Lower lobe of right lung (tissue), 2 donors: ENCODE results near the gene ASGR1. TPM values are rescaled to one million over a fixed set of nuclear protein-coding genes. Genes with fewer than 3 reads are reported as not detected.

Experiments used
- ATAC-seq, 2 donors: fragments of 200-7000 bp; cut with Tn5 transposase; one replicate each; pipeline ENCODE4 v1.9.1; 2020 to 2022; ENCODE audit warnings: mild to moderate bottlenecking in 2 of 2, moderate library complexity in 2 of 2
- DNase-seq: peaks from one replicate; pipeline ENCODE4 v3.0.0-alpha.2; 2020
- H3K27ac ChIP-seq: fragments of 200-600 bp; one replicate; pipeline ENCODE4 v1.8.0; 2022
- H3K27me3 ChIP-seq: fragments of 200-600 bp; one replicate; pipeline ENCODE4 v1.8.0; 2022; ENCODE audit warnings: low read depth
- H3K36me3 ChIP-seq: fragments of 200-600 bp; one replicate; pipeline ENCODE4 v1.8.0; 2022; ENCODE audit warnings: mild to moderate bottlenecking
- H3K4me1 ChIP-seq: fragments of 200-600 bp; one replicate; pipeline ENCODE4 v1.8.0; 2022
- H3K4me3 ChIP-seq: fragments of 200-600 bp; one replicate; pipeline ENCODE4 v1.8.0; 2022; ENCODE audit warnings: mild to moderate bottlenecking
- H3K9me3 ChIP-seq: fragments of 200-600 bp; one replicate; pipeline ENCODE4 v1.8.0; 2022
- intact Hi-C: fragments of 100-400 bp; cut with DNase I; formaldehyde crosslinking; loops from one replicate; pipeline ENCODE4 v1.11.0; 2022
- total RNA-seq: library from RNA; stranded (reverse); fragmentation: NEBNext Ultra II Directional; extraction: Animal tissue kit (Norgen Biotek cat#: 25700); gene quantifications from one replicate; pipeline ENCODE4 v1.2.1, GENCODE V29; 2021
- TF ChIP-seq, protein P1 (sequence below): fragments of 200-600 bp; IDR thresholded peaks from one replicate; pipeline ENCODE4 v1.8.0; 2022; ENCODE audit warnings: antibody characterized with exemption, mild to moderate bottlenecking
- donor health status: DM: no; HTN: yes; CAD: no; lungs with severe emphysema.

The ASGR1 gene
- total RNA-seq, 1 donor from 2014 or later, result 5.1 TPM

DNA sequence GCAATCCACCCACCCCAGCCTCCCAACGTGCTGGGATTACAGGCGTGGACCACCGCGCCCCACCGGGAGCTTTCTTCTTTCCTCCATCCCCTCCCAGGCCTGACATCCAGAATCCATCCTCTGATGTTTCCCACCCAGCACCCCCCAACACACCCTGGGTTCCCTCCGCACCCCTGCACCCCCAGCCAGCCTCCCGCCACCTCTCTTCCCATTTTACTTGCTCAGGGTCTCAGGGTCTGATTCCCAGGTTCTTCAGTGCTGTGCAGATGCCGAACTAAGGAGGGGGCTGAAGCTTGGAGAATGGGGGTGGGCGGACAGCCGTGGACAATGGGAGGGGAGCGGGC lies 225 bp downstream of the ASGR1 start:
- Histone ChIP-seq H3K27ac (no peak overlapping the region), H3K4me1 (peaks cover 22% of the 10 kb centered on the region), H3K36me3 (no peaks in the 10 kb centered on the region), H3K4me3 (no peak overlapping the region), H3K27me3 (peaks cover 14% of the 10 kb centered on the region), H3K9me3 (no peaks in the 10 kb centered on the region)
- DNase-seq (no peak), ATAC-seq (no peak)
- intact Hi-C loops, result no loop called here
- TF ChIP-seq, protein P1, sequence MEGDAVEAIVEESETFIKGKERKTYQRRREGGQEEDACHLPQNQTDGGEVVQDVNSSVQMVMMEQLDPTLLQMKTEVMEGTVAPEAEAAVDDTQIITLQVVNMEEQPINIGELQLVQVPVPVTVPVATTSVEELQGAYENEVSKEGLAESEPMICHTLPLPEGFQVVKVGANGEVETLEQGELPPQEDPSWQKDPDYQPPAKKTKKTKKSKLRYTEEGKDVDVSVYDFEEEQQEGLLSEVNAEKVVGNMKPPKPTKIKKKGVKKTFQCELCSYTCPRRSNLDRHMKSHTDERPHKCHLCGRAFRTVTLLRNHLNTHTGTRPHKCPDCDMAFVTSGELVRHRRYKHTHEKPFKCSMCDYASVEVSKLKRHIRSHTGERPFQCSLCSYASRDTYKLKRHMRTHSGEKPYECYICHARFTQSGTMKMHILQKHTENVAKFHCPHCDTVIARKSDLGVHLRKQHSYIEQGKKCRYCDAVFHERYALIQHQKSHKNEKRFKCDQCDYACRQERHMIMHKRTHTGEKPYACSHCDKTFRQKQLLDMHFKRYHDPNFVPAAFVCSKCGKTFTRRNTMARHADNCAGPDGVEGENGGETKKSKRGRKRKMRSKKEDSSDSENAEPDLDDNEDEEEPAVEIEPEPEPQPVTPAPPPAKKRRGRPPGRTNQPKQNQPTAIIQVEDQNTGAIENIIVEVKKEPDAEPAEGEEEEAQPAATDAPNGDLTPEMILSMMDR, result no peak

DNA sequence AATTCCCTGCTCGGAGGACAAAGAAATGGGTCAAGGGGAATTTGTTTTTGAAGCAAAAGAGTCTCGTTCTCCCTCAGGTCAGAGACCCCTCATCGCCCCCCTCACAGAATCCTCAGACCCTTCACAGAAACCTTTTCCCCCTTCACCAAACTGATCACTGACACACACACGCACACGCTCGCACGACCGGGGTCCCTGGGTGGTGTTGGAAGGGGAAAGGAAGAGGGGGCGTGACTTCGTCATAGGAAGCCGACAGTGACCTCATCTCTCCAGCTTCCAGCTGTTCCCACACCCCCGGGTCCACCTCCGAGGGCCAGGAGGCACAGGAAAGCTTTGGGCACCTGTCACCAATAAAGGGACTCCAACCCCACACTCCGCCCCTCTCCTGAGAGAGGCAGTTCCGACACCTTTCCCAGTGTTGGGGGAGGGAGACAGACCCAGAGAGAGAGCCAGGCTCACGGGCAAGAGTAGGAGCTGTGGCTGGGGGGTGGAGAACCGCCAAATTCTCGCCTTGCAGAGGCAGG lies 1.2 kb downstream of the ASGR1 start:
- no peak overlapping the region for H3K27ac ChIP-seq
- peaks cover 14% of the 10 kb centered on the region for H3K27me3 ChIP-seq
- TF ChIP-seq, protein P1, result no peak
- DNase-seq, result no peak
- intact Hi-C loops, result no loop called here
- H3K4me1 ChIP-seq, result peaks cover 27% of the 10 kb centered on the region
- peak; percentile 27 to 31 for ATAC-seq
- H3K36me3 ChIP-seq, result no peaks in the 10 kb centered on the region
- peak overlapping the region; percentile 50 for H3K4me3 ChIP-seq
- no peaks in the 10 kb centered on the region for H3K9me3 ChIP-seq

DNA sequence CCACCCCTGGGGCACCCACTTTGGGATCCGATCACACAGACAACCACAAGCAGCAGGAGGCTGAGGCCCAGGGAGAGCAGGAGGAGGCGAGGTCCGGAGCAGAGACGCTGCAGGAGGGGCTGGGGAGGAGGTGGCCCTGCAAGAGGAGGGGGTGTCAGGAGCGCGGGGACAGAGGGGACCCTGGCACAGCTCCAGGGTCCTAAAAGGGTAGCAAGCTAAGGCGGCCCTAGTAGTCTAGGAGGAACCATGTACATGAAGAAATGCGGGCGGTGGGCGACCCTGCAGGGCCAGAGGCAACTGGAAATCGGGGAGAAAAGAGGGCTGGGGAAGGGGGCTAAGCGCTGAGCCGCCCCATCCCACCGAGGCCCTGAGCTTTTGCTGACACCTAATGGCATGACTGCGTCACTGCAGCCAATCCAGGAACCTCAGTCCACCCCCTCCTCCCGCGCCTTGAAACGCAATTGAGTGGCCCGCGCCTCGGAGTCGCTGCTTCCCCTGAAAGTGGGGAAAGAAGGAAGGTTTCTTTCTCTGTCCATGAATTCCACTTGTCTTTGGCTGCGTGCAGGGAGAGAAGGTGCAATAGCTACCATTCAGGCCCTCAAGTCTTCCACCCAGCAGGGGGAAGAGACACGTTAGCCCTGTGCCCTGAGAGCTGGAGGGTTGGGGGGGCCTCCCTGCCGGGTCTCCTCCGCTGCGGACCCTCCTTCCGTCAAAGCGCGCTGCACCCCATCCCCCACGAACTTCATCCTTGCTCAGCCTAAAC lies 1.8 kb downstream of the ASGR1 start:
- H3K36me3 ChIP-seq, result no peaks in the 10 kb centered on the region
- no peaks in the 10 kb centered on the region for H3K9me3 ChIP-seq
- peak overlapping the region; percentile 50 for H3K4me3 ChIP-seq
- H3K27ac ChIP-seq, result no peak overlapping the region
- H3K4me1 ChIP-seq, result peaks cover 27% of the 10 kb centered on the region
- TF ChIP-seq, protein P1, result peak; percentile 89
- intact Hi-C loops, result no loop called here
- H3K27me3 ChIP-seq, result peaks cover 14% of the 10 kb centered on the region
- peak; percentile 80 for DNase-seq
- ATAC-seq, result peak; percentile 84 to 87

DNA sequence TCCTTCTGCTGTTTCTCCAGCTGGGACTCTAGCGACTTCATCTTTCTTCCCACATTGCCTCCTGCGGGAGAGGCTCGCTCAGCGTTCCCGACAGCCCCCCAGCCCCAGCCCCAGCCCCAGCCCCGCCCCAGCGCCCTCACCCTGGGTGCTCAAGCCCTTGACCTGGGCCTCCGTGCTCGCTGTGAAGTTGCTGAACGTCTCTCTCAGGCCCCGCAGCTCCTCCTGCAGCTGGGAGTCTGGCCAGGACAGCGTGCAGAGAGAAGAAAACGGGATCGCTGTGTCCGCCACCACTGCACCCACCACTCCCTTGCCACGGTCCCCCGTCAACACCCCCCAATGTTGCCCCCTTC lies 2.4 kb downstream of the ASGR1 start:
- peak overlapping the region; percentile 50 for H3K4me3 ChIP-seq
- intact Hi-C loops, result no loop called here
- ATAC-seq (peak in 1 of 2 donors; percentile 8), DNase-seq (no peak)
- H3K9me3 ChIP-seq, result no peaks in the 10 kb centered on the region
- TF ChIP-seq, protein P1, result no peak
- no peak overlapping the region for H3K27ac ChIP-seq
- no peaks in the 10 kb centered on the region for H3K36me3 ChIP-seq
- H3K27me3 ChIP-seq, result peaks cover 14% of the 10 kb centered on the region
- H3K4me1 ChIP-seq, result peaks cover 27% of the 10 kb centered on the region

DNA sequence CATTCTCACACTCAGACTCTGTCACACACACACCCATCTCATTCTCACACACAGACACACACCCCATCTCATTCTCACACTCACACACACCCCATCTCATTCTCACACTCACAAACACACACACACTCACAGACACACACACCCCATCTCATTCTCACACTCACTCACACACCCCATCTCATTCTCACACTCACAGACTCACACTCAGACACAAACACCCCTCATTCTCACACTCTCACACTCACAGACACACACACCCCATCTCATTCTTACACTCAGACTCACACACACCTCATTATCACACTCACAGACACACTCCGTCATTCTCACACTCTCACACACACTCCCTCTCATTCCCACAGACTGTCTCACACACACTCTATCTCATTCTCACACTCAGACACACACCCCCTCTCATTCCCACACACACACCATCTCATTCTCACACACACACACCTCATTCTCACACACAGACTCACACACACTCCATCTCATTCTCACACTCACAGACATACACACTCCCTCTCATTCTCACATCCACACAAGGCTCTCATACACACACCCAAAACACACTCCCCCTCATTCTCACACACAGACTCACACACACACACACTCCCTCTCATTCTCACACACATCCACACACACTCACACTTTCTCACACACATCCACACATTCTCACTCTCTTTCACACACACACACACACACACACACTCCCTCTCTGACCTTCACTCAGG lies 2.9 kb downstream of the ASGR1 start:
- no peak overlapping the region for H3K4me3 ChIP-seq
- TF ChIP-seq, protein P1, result no peak
- peaks cover 27% of the 10 kb centered on the region for H3K4me1 ChIP-seq
- H3K27me3 ChIP-seq, result peaks cover 14% of the 10 kb centered on the region
- ATAC-seq (no peak), DNase-seq (no peak)
- H3K36me3 ChIP-seq, result no peaks in the 10 kb centered on the region
- no peak overlapping the region for H3K27ac ChIP-seq
- intact Hi-C loops, result no loop called here
- H3K9me3 ChIP-seq, result no peaks in the 10 kb centered on the region
